HG02571 (cell line): ENCODE measurements around the gene DKK1.

Experiments
- ATAC-seq: cut with Tn5 transposase; IDR thresholded peaks from one replicate; pipeline ENCODE4 v1.9.1; 2021; ENCODE audit warnings: mild to moderate bottlenecking, moderate library complexity; ENCODE audit not compliant: unreplicated experiment

Gene DKK1

GRCh38 chr10:52313933-52314821 is at the start of gene DKK1:
Gene DKK1, plus strand, starts transcription at chr10:52314281. Its CDS starts 154 bp downstream, at chr10:52314435.
- ATAC-seq, result peak; percentile 61

- ATAC-seq, result no peak
These were observed 48.8 kb upstream of the DKK1 start for GRCh38 chr10:52265131-52265926.

- no peak for ATAC-seq
These were observed 47.2 kb upstream of the DKK1 start for GRCh38 chr10:52266858-52267257.

- ATAC-seq, result no peak
These were observed 45.3 kb upstream of the DKK1 start for GRCh38 chr10:52268790-52269189.

GRCh38 chr10:52269233-52269632 is 44.8 kb upstream of the DKK1 start:
- no peak for ATAC-seq

GRCh38 chr10:52276163-52276562 is 37.9 kb upstream of the DKK1 start:
- ATAC-seq, result no peak

GRCh38 chr10:52276986-52277385 is 37.1 kb upstream of the DKK1 start:
- ATAC-seq, result no peak

- ATAC-seq, result no peak
These were observed 34.5 kb upstream of the DKK1 start for GRCh38 chr10:52279546-52279945.

- no peak for ATAC-seq
These were observed 34.0 kb upstream of the DKK1 start for GRCh38 chr10:52280051-52280450.

- ATAC-seq, result no peak
These were observed 30.9 kb upstream of the DKK1 start for GRCh38 chr10:52283174-52283573.

GRCh38 chr10:52284416-52285013 is 29.6 kb upstream of the DKK1 start:
- ATAC-seq, result no peak

GRCh38 chr10:52287866-52288265 is 26.2 kb upstream of the DKK1 start:
- ATAC-seq, result no peak

GRCh38 chr10:52297747-52298146 is 16.3 kb upstream of the DKK1 start:
- ATAC-seq, result no peak

GRCh38 chr10:52300599-52301277 is 13.3 kb upstream of the DKK1 start:
- no peak for ATAC-seq

GRCh38 chr10:52308251-52309031 is 5.6 kb upstream of the DKK1 start:
- peak; percentile 82 for ATAC-seq

GRCh38 chr10:52312942-52313255 is 1.2 kb upstream of the DKK1 start:
- no peak for ATAC-seq

- no peak for ATAC-seq
These were observed 687 bp upstream of the DKK1 start for GRCh38 chr10:52313256-52313932.

- ATAC-seq, result no peak
These were observed 906 bp downstream of the DKK1 start for GRCh38 chr10:52314822-52315552.

GRCh38 chr10:52316001-52316400 is 1.9 kb downstream of the DKK1 start:
- no peak for ATAC-seq
